ENCODE data around the gene CD8A.

DNA sequence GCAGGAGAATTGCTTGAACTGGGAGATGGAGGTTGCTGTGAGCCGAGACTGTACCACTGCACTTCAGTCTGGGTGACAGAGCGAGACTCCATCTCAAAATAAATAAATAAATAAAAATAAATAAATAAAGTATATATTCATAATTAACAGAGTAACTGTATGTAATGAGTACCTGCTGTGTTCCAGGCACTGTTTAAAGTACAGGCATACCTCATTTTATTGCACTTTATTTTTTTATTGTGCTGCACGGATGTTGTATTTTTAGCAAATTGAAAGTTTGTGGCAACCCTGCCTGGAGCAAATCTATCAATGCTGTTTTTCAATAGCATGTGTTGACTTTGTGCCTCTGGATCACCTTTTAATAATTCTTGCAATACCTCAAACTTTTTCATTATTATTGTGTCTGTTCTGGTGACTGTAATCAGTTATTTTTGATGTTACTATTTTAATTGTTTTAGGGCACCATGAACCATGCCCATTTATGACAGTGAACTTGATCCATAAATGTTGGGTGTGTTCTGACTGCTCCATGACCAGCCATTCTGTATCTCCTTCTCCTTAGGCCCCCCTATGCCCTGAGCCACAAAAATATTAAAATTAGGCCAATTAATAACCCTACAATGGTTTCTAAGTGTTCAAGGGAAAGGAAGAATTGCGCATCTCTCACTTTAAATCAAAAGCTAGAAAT is 27.5 kb upstream of the CD8A start:
- TF ChIP-seq, protein P1, sequence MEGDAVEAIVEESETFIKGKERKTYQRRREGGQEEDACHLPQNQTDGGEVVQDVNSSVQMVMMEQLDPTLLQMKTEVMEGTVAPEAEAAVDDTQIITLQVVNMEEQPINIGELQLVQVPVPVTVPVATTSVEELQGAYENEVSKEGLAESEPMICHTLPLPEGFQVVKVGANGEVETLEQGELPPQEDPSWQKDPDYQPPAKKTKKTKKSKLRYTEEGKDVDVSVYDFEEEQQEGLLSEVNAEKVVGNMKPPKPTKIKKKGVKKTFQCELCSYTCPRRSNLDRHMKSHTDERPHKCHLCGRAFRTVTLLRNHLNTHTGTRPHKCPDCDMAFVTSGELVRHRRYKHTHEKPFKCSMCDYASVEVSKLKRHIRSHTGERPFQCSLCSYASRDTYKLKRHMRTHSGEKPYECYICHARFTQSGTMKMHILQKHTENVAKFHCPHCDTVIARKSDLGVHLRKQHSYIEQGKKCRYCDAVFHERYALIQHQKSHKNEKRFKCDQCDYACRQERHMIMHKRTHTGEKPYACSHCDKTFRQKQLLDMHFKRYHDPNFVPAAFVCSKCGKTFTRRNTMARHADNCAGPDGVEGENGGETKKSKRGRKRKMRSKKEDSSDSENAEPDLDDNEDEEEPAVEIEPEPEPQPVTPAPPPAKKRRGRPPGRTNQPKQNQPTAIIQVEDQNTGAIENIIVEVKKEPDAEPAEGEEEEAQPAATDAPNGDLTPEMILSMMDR (IDR thresholded peaks at IDR 0.05): no peak
- TF ChIP-seq, protein P2, sequence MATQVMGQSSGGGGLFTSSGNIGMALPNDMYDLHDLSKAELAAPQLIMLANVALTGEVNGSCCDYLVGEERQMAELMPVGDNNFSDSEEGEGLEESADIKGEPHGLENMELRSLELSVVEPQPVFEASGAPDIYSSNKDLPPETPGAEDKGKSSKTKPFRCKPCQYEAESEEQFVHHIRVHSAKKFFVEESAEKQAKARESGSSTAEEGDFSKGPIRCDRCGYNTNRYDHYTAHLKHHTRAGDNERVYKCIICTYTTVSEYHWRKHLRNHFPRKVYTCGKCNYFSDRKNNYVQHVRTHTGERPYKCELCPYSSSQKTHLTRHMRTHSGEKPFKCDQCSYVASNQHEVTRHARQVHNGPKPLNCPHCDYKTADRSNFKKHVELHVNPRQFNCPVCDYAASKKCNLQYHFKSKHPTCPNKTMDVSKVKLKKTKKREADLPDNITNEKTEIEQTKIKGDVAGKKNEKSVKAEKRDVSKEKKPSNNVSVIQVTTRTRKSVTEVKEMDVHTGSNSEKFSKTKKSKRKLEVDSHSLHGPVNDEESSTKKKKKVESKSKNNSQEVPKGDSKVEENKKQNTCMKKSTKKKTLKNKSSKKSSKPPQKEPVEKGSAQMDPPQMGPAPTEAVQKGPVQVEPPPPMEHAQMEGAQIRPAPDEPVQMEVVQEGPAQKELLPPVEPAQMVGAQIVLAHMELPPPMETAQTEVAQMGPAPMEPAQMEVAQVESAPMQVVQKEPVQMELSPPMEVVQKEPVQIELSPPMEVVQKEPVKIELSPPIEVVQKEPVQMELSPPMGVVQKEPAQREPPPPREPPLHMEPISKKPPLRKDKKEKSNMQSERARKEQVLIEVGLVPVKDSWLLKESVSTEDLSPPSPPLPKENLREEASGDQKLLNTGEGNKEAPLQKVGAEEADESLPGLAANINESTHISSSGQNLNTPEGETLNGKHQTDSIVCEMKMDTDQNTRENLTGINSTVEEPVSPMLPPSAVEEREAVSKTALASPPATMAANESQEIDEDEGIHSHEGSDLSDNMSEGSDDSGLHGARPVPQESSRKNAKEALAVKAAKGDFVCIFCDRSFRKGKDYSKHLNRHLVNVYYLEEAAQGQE (IDR thresholded peaks at IDR 0.05; ENCODE audit: low read depth, low read length): no peak
- no peak for TF ChIP-seq YY1 (IDR thresholded peaks at IDR 0.05; ENCODE audit: low read depth)
- no peak for TF ChIP-seq FOXM1 (IDR thresholded peaks at IDR 0.05; ENCODE audit: low read depth)
- no peak for TF ChIP-seq POLR2AphosphoS5 (IDR thresholded peaks at IDR 0.05; ENCODE audit: low read depth, low read length)
- TF ChIP-seq, protein P3, sequence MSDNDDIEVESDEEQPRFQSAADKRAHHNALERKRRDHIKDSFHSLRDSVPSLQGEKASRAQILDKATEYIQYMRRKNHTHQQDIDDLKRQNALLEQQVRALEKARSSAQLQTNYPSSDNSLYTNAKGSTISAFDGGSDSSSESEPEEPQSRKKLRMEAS (IDR thresholded peaks at IDR 0.05; ENCODE audit: low read depth): no peak
- TF ChIP-seq SIN3A (IDR thresholded peaks at IDR 0.05; ENCODE audit: borderline replicate concordance, low read depth, low read length): no peak
- no peak for TF ChIP-seq JUND (IDR thresholded peaks at IDR 0.05)
- no peak for TF ChIP-seq GABPA (IDR thresholded peaks at IDR 0.05; ENCODE audit: low read depth)
